A673 (cell line): Measurements from ENCODE around the gene RSPH4A.

ENCODE experiments used
- CTCF ChIP-seq: fragments of 300-800, 200-600 bp; sonication (generic); conservative IDR thresholded peaks from 2 replicates; pipeline ENCODE4 v1.5.1; 2017; ENCODE audit warnings: low read depth, mild to moderate bottlenecking, antibody characterized with exemption, low read length, moderate library complexity, mixed read lengths
- EZH2 ChIP-seq: fragments of 200-600 bp; sonication (generic); IDR thresholded peaks from 2 replicates; pipeline ENCODE4 v1.6.1; 2017; ENCODE audit warnings: borderline replicate concordance, low read depth, mild to moderate bottlenecking, mixed read lengths, antibody characterized with exemption, low read length; ENCODE audit not compliant: poor library complexity, severe bottlenecking

- TF ChIP-seq EZH2 (no peak), CTCF (no peak)
These were observed 21.0 kb upstream of the RSPH4A start for GRCh38 chr6:116595247-116595646.
